HEK293 (cell line): Measurements from ENCODE around the gene MAPT.

ENCODE experiments used
- CTCF ChIA-PET: fragments of 350-600 bp; formaldehyde crosslinking; extraction: SDS; loops from one replicate; lab custom pipeline; 2021; ENCODE audit warnings: antibody characterized with exemption; lab: Yijun Ruan, JAX
- POLR2A ChIA-PET: fragments of 300-600 bp; formaldehyde crosslinking; extraction: SDS; loops from one replicate; lab custom pipeline; 2020; ENCODE audit warnings: antibody characterized with exemption, inconsistent platforms; lab: Yijun Ruan, JAX
- H3K27ac ChIP-seq: fragments of 200-500 bp; sonication (Bioruptor generic); 2 replicates; pipeline ENCODE4 v1.5.1; 2014; ENCODE audit warnings: low read depth, low read length, control low read depth, inconsistent platforms; ENCODE audit errors: extremely low read depth
- H3K36me3 ChIP-seq, 2 experiments: fragments of 200-500 bp in 1 of 2; sonication (Bioruptor generic) in 1 of 2; 1 replicate in 1 of 2; 2 replicates in 1 of 2; pipeline ENCODE4 v1.5.1; 2014 to 2017; ENCODE audit warnings: inconsistent platforms in 2 of 2, low read length in 2 of 2; ENCODE audit not compliant: control insufficient read depth in 2 of 2, insufficient read depth in 1 of 2
- H3K4me1 ChIP-seq: fragments of 200-500 bp; sonication (Bioruptor generic); 2 replicates; pipeline ENCODE4 v1.5.1; 2014; ENCODE audit warnings: mild to moderate bottlenecking, low read length, inconsistent platforms; ENCODE audit not compliant: control insufficient read depth, insufficient read depth
- H3K4me3 ChIP-seq: 2 replicates; pipeline ENCODE4 v1.5.1; 2011; ENCODE audit warnings: low read depth, mild to moderate bottlenecking, control low read depth, low read length, moderate library complexity
- H3K9me3 ChIP-seq: fragments of 200-500 bp; sonication (Bioruptor generic); 2 replicates; pipeline ENCODE4 v1.5.1; 2014; ENCODE audit warnings: low read depth, low read length, inconsistent platforms; ENCODE audit not compliant: control insufficient read depth, insufficient read depth
- EGR2 ChIP-seq: fragments of 450-650 bp; formaldehyde crosslinking; IDR thresholded peaks from 2 replicates; pipeline ENCODE4 v1.5.1; 2016; ENCODE audit warnings: low read depth, missing biosample characterization, missing genetic modification characterization
- PBX3 ChIP-seq: sonication (generic); formaldehyde crosslinking; IDR thresholded peaks from 2 replicates; pipeline ENCODE4 v1.8.1; 2022; ENCODE audit warnings: mild to moderate bottlenecking, moderate library complexity, missing genetic modification reagents
- SCRT1 ChIP-seq: fragments of 450-650 bp; formaldehyde crosslinking; IDR thresholded peaks from 2 replicates; pipeline ENCODE4 v1.5.1; 2016; ENCODE audit warnings: missing biosample characterization, missing genetic modification characterization, borderline replicate concordance
- SCRT2 ChIP-seq: fragments of 450-650 bp; formaldehyde crosslinking; IDR thresholded peaks from 2 replicates; pipeline ENCODE4 v1.5.1; 2016; ENCODE audit warnings: missing biosample characterization, missing genetic modification characterization
- WT1 ChIP-seq: fragments of 450-650 bp; formaldehyde crosslinking; IDR thresholded peaks from 2 replicates; pipeline ENCODE4 v1.5.1; 2016; ENCODE audit warnings: missing biosample characterization, missing genetic modification characterization
- ZBTB49 ChIP-seq: fragments of 450-650 bp; formaldehyde crosslinking; IDR thresholded peaks from 2 replicates; pipeline ENCODE4 v1.5.1; 2016; ENCODE audit warnings: missing biosample characterization, missing genetic modification characterization, low read depth
- ZFP41 ChIP-seq: fragments of 450-650 bp; formaldehyde crosslinking; IDR thresholded peaks from 2 replicates; pipeline ENCODE4 v1.5.1; 2016; ENCODE audit warnings: missing biosample characterization, missing genetic modification characterization, borderline replicate concordance
- ZNF214 ChIP-seq: fragments of 450-650 bp; formaldehyde crosslinking; IDR thresholded peaks from 2 replicates; pipeline ENCODE4 v1.5.1; 2017; ENCODE audit warnings: missing biosample characterization, mild to moderate bottlenecking, missing genetic modification characterization, borderline replicate concordance
- ZNF292 ChIP-seq: fragments of 450-650 bp; formaldehyde crosslinking; IDR thresholded peaks from 2 replicates; pipeline ENCODE4 v1.5.1; 2016; ENCODE audit warnings: low read depth, missing biosample characterization, missing genetic modification characterization, borderline replicate concordance
- ZNF391 ChIP-seq: fragments of 450-650 bp; formaldehyde crosslinking; IDR thresholded peaks from 2 replicates; pipeline ENCODE4 v1.5.1; 2016; ENCODE audit warnings: low read depth, missing biosample characterization, missing genetic modification characterization, borderline replicate concordance
- ZNF433 ChIP-seq: fragments of 450-650 bp; formaldehyde crosslinking; IDR thresholded peaks from 2 replicates; pipeline ENCODE4 v1.5.1; 2016; ENCODE audit warnings: missing biosample characterization, missing genetic modification characterization, low read depth
- ZNF521 ChIP-seq: fragments of 450-650 bp; formaldehyde crosslinking; IDR thresholded peaks from 2 replicates; pipeline ENCODE4 v1.5.1; 2017; ENCODE audit warnings: missing biosample characterization, mild to moderate bottlenecking, missing genetic modification characterization
- ZNF530 ChIP-seq: fragments of 450-650 bp; formaldehyde crosslinking; IDR thresholded peaks from 2 replicates; pipeline ENCODE4 v1.5.1; 2016; ENCODE audit warnings: low read depth, missing biosample characterization, missing genetic modification characterization
- ZNF560 ChIP-seq: fragments of 450-650 bp; formaldehyde crosslinking; IDR thresholded peaks from 2 replicates; pipeline ENCODE4 v1.5.1; 2017; ENCODE audit warnings: missing biosample characterization, missing genetic modification characterization, borderline replicate concordance
- ZNF561 ChIP-seq: fragments of 450-650 bp; IDR thresholded peaks from 2 replicates; pipeline ENCODE4 v1.5.1; 2018; ENCODE audit warnings: missing biosample characterization, missing genetic modification characterization, borderline replicate concordance
- ZNF571 ChIP-seq: fragments of 450-650 bp; formaldehyde crosslinking; IDR thresholded peaks from 2 replicates; pipeline ENCODE4 v1.5.0; 2017; ENCODE audit warnings: missing biosample characterization, missing genetic modification characterization
- ZNF777 ChIP-seq: fragments of 450-650 bp; formaldehyde crosslinking; IDR thresholded peaks from 2 replicates; pipeline ENCODE4 v1.5.1; 2017; ENCODE audit warnings: missing biosample characterization, missing genetic modification characterization, borderline replicate concordance
- ZNF830 ChIP-seq: fragments of 450-650 bp; IDR thresholded peaks from 2 replicates; pipeline ENCODE4 v1.5.0; 2018; ENCODE audit warnings: missing biosample characterization, missing genetic modification characterization, low read depth, mild to moderate bottlenecking, moderate library complexity
- ZSCAN23 ChIP-seq: fragments of 450-650 bp; formaldehyde crosslinking; IDR thresholded peaks from 2 replicates; pipeline ENCODE4 v1.5.1; 2016; ENCODE audit warnings: missing biosample characterization, missing genetic modification characterization
- ZSCAN4 ChIP-seq: fragments of 450-650 bp; formaldehyde crosslinking; IDR thresholded peaks from 2 replicates; pipeline ENCODE4 v1.5.1; 2017; ENCODE audit warnings: missing biosample characterization, missing genetic modification characterization
- ZXDB ChIP-seq: fragments of 450-650 bp; formaldehyde crosslinking; IDR thresholded peaks from 2 replicates; pipeline ENCODE4 v1.5.1; 2016; ENCODE audit warnings: missing biosample characterization, missing genetic modification characterization

The MAPT gene

GRCh38 chr17:46009681-46010596, 115.6 kb downstream of the MAPT start:
- Histone ChIP-seq H3K9me3 (no peaks in the 10 kb centered on the region), H3K27ac (no peak overlapping the region), H3K4me1 (no peaks in the 10 kb centered on the region), H3K36me3 (no peaks in the 10 kb centered on the region), H3K4me3 (no peak overlapping the region)
- ChIA-PET POLR2A (no interaction called here), CTCF (interaction anchor here (0.6 kb wide), 2 partner anchors 192 to 932 kb away, joined by 4 to 5 read pairs; no protein-coding TSS in a partner anchor)
- TF ChIP-seq ZNF560 (tag by site-specific recombination) (no peak), EGR2 (tag by site-specific recombination) (0 out of 2 replicates have a peak, but pooled peaks have one; percentile 12)

- no peak for TF ChIP-seq ZSCAN23 (tag by site-specific recombination)
- TF ChIP-seq ZNF571 (tag by site-specific recombination) = no peak
- TF ChIP-seq SCRT2 (tag by site-specific recombination) = peak; percentile 79
- no peak for TF ChIP-seq ZNF561 (tag by site-specific recombination)
- no peak for TF ChIP-seq WT1
- TF ChIP-seq SCRT1 (tag by site-specific recombination) = 0 out of 2 replicates have a peak, but pooled peaks have one; percentile 54
- no peak for TF ChIP-seq ZNF391 (tag by site-specific recombination)
- TF ChIP-seq ZFP41 (tag by site-specific recombination) = no peak
- POLR2A ChIA-PET = no interaction called here
- H3K27ac ChIP-seq = no peak overlapping the region
- H3K4me3 ChIP-seq = no peak overlapping the region
- CTCF ChIA-PET = interaction anchor here (0.6 kb wide), 1 partner anchor 931 kb away, joined by 5 read pairs; no protein-coding TSS in a partner anchor
- no peaks in the 10 kb centered on the region for H3K4me1 ChIP-seq
- H3K9me3 ChIP-seq = no peaks in the 10 kb centered on the region
- H3K36me3 ChIP-seq = no peaks in the 10 kb centered on the region
Measured at GRCh38 chr17:46010597-46011186, 116.3 kb downstream of the MAPT start.

GRCh38 chr17:46011711-46012505, 117.6 kb downstream of the MAPT start:
- ChIA-PET POLR2A (no interaction called here), CTCF (no interaction called here)
- Histone ChIP-seq H3K4me1 (no peaks in the 10 kb centered on the region), H3K27ac (no peak overlapping the region), H3K9me3 (no peaks in the 10 kb centered on the region), H3K36me3 (no peaks in the 10 kb centered on the region), H3K4me3 (no peak overlapping the region)
- TF ChIP-seq ZNF530 (tag by site-specific recombination) (no peak), ZBTB49 (tag by site-specific recombination) (no peak), ZXDB (tag by site-specific recombination) (no peak), ZNF292 (tag by site-specific recombination) (no peak), EGR2 (tag by site-specific recombination) (no peak), PBX3 (no peak), ZNF214 (no peak), ZSCAN4 (tag by site-specific recombination) (no peak), ZNF830 (tag by site-specific recombination) (no peak), ZNF521 (tag by site-specific recombination) (no peak), ZNF777 (tag by site-specific recombination) (no peak), ZNF433 (tag by site-specific recombination) (no peak)
